HUDEP-2 (cell line): ENCODE measurements around the gene KIF3A.

Experiments
- DNase-seq, 76 experiments: peaks; one replicate each; lab custom pipeline; 2025; ENCODE audit not compliant: unreplicated experiment in 76 of 76; lab: John Stamatoyannopoulos, UW

The KIF3A gene

DNA sequence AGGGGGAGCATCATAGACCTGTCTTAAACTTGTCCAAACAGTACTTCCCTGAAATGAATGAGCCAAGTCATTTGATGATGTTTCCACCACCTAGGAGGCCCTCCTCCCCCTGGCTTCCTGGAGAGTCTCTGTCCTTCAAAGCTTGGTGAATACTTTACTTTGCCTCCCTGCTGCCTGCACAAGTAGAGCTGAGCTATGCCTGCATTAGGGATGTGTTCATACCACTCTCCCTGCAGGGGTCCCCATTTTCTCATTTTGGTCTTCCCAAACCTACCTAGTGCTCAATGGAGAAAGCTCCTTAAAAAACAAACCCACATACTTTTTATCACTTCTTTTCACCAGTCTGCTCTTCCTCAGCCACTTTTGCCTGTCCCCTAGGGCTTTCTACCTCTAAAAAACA, 17.6 kb upstream of the KIF3A start:
- DNase-seq: peak in 13 of 76 experiments; percentile 5 to 30 (median 11)

DNA sequence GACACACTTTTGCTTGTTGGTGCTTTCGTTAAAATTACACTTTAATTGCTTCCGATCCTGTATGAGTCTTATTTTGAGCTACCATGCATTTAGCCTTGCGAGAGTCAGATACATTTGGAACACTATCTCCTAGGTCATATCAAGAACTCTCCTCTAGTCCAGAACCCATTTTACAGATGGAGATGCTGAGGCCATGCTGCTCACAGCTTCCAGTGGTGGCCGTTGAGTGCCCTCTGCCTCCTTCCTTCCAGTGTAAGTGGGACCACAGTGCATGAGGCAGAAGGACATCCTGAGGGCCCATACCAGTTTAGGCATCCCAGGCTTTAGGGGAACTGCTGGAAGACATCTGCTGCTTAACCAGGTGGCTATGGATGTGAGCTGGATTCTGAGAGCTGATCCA, 16.8 kb upstream of the KIF3A start:
- DNase-seq: no peak

DNA sequence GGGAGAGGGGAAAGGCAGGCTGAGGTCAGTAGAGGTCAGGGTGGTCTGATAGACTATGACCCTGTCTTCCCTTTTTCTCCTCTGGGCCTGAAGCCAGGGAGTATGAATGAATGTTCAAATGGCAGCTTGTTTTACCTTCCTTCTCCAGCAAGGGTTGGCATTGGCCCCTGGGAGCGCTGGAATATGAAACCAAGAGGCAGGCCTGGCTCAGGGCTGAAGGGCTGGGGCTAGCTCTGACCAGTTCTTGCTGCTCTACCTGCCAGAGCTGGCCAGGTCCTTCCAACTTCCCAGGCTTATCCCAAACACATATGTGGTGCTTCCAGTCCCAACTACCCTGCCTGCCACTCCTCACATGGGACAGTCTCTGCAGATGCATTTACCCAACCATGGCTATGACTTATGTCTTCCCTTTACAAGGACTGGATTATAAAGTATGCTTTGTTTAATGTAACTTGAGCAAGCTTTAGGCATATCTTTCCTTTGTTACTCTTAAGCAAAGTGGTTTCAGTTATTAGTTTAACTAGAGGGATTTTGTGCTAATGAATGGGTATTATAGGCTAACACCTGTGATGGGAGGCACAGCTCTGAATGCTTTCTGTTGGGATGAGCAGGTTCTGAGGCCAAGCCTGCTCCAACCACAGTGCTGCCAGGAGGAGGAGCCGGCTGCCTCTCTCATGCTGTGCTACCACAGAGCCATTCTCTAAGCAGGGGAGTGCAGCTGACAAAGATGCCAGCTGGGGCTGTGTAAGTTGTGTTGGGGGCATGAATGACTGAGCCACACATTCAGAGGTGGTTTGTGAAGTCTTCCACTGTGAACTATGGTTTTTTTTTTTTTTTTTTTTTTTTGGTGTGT, 16.0 kb upstream of the KIF3A start:
- peak in 27 of 76 experiments; percentile 3 to 44 (median 23) for DNase-seq

DNA sequence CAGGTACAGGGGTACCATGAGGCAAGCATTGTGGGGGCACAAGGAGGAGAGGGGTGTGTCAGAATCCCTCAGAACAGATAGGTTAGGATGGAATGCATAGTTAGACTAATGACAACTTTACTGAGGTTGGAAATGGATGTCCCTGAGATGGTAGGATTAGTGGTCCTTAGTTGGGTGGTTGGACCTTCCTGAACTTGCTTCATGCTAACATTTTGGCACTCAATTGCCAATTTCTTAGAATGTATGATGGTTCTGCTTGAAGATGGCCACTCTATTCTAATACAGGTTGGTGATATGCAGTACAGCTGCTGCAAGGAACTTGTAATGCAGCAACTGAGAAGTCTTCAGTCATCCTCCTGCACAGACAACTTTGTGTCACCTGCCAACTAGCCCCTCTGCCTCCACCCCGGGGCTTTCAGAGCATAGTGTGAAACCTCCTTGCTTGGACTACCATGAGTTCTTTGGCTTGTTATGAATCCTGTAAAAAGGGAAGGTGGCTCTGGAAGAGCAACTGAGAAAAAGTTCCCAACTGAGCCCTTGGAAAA, 15.3 kb upstream of the KIF3A start:
- DNase-seq: no peak

DNA sequence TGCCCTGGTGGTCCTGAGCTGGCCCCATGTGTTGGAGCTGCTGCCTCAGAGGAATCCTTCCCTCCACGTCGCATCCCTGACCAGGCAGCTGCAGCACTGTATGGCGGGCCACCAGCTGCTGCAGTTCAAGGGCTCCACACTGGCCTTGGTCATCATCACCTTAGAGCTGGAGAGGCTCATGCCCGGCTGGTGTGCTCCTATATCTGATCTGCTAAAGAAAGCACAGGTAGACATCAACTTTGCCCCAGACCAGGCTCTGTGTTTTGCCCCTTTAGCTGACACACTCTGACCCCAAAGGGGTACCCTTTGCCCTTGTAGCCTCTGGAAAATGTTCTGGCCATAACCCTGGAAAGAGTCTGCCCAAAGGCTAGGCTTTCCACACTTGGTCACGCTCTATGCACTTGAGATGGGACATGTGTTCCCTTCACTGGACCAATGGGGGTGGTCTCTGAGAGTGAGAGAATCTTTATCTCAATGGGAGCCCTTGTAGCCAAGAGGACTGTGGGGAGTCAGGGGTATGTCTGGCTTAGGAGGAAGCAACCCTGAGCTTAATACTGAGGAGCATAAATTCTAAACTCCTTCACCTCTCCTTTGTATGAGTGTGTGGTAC, 14.7 kb upstream of the KIF3A start:
- no peak for DNase-seq

DNA sequence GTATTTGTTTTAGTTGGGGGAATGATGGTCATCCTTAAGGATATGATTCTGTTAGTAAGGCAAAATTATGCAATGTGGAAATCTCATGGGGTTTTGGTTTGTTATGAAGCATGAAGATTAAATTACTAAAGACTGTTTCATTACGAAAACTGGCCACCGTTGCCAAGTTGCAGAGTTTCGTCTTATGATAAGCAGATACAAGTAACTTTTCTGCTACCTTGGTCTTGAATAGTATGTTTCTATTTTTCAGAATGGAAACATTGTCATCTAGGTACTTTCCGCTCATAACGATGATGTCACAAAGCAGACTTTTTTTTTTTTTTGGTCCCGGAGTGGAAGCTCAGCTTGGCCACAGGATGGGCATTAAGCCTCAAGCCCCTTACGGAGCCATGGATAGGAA, 14.1 kb upstream of the KIF3A start:
- DNase-seq: no peak

DNA sequence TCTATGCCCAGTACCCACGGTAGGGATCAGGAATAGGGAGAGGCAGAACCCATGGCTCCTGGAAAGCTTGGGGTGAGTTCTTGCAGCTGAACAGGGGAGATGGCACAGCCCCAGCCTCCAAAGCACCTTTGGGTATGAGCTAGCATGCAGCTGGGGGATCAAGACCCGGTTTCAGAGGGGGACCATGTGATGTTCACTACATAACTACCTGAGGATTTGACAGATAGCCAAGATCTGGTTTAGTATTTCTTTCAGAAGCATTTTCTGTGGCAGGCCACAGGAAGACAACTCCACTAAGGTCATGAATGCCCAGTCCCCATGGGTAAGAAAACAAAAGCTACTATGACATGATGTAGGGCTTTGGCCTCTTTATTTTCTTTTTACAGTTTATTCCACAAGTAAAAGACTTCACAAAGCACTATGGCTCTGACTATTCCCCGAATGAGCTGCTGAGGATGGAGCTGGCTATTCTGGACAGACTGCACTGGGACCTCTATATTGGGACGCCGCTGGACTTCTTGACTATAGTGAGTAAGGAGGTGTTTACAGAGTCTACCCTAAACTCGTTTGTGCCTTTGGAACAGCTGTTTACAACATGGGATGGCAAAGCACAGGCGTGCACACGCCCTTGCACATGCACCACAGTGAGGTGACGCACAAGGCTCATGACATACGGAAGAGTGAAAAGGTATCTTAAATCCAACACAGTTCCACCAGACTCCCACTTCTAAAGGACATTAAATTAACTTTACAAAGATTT, 13.3 kb upstream of the KIF3A start:
- no peak for DNase-seq

DNA sequence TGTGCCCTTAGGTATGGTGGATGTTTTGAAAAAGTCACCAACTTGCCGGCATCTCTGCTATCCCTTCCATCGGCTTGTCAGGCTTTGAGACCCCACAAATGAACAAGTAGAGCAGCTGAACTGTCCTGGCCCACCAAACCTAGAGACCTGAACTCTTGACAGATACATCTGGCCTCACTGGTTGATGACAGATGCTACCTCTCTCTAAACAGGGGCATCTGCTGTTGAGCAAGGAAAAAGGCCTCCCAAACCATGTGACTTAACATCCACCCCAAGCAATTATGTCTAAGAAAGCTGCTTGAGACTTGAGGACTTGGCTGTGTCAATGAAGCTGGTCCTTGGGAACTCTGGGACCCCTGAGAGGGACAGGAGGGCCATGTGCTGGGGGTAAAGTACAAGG, 12.2 kb upstream of the KIF3A start:
- DNase-seq: no peak

DNA sequence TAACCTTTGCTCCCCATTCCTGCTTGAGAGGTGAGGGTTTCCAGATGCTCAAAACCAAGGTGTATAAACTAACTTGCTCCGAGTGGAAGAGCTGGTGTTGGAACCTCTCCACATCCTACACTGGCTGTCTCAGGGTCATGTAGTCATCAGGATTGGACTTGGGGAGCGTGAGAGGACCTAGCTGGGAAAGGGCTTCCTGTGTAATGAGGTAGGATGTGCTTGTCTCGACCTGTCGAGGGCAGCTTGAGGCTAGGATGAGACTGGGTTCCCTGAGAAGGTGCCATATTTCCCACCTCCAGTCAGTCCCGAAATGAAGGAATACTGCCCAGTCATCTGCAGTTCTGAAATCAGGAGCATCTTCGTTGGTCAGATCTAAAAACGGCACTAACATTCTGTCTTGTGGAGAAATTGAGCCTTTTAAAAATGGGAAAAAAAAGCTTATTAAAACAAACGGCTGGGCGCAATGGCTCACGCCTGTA, 11.2 kb upstream of the KIF3A start:
- no peak for DNase-seq

DNA sequence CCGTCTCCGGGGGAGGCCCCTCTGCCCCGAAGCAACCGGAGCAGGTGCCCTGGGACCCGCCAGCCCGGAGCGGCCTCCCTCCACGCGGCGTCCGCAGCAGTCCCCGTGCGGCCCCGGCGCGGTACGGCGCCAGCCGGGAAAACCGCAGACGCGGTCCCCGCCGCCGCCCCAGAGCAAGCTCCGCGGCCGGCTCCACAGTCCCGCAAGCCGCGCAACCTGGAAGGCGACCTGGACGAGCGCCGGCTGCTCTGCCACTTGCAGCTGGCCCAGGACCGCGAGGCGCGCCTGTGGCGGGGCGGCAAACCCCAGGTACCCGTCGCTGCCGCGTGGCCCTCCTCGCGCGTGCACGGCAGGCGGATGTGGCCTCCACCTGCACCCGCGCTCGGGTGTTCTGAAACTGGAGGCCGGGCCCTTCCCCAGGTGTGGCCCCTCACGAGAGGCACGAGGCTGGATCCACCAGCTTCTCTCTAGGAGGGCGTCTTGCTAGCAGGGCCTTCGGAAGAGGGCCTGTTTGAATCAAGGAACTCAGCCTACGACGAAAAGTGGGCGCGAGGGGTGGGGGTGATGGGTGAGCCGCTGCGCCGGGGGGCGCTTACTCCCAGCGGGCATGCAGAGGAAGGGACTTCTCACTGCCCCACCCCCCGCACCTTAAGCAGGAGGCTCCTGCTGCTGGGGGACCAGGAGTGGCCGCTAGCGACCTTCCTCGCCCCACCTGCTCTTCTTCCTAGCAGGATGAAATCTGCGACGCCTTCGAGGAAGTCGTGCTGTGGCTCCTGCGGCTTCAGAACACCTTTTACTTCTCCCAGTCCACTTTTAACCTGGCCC, 10.5 kb upstream of the KIF3A start:
- DNase-seq: no peak

DNA sequence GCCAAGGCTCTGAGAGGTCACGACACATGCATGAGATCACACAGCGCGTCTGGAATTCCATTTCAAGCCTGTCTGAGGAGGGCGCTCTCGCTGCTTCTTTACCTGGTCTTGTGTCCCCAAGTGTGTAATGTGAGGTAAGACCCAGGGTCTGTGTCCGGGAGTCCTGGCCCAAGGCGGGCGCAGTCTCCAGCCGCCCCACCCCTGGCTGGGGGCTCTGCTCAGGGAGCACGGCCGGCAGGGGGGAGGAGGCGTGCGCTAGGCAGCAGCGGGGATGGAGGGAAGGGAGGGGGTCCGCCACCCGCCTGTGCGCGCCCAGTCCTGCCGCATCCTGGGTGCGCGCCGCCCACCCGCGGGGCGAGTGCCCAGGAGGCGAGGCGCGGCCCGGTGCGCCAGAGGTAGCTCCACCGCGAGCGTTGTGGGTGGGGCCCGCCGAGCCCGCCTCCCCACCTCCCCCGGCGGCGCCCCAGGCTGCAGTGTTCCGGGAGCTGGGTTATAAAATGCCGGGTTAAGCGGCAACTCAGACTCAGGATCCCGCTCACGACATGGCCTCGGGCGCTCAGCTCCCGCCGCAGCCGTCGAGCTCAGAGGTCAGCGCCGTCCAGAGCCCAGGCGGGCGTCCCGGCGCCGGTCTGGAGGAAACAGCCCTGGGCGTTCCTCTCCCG, 9.7 kb upstream of the KIF3A start, which contains the start of gene CCNI2:
Gene CCNI2, plus strand, starts transcription at position 473 of the 662 bp plus-strand sequence. Its CDS starts 70 bp downstream, at position 543.
- DNase-seq: peak in 34 of 76 experiments; percentile 3 to 37 (median 22)

DNA sequence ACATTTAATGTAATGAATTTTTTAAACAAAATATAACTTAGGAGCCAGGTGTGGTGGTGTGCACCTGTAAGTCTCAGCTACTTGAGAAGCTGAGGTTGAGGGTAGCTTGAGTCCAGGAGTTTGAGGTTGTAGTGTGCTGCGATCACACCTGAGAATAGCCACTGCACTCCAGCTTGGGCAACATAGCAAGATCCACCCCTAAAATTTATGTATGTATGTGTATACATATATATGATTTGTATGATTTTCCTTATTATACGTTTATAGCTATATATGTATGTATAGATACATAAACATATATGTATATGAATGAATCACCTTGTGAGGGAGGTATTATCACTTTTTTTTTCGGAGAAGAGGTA, 9.2 kb upstream of the KIF3A start:
- DNase-seq: no peak

DNA sequence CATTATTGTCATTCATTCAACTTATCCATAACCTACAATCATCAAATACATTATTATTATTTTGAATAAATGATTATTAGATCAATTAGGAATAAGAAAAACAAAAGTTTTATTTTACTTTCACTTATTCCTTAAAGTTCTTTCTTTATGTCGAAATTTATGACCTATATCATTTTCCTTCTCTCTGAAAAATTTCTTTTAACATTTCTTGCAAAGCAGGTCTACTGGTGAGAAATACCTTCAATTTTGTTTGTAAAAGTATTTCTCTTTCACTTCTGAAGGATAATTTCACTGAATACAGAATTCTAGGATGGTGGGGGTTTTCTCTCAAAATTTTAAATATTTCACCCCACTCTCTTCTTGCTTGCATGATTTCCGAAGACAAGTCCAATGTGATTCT, 7.3 kb upstream of the KIF3A start:
- no peak for DNase-seq

DNA sequence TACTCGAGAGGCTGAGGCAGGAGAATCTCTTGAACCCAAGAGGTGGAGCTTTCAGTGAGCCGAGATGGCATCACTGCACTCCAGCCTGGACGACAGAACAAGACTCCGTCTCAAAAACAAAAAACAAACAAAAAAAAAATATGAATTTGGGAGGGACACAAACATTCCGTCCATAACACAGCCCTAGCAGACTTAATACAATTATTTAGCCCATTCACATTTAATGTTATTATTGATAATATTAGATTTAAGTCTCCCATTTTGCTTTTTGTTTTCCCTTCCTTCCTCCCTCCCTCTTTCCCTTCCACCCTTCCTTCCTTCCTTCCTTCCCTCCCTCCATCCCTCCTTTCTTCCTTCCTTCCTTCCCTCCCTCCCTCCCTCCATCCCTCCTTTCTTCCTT, 5.3 kb upstream of the KIF3A start:
- no peak for DNase-seq

DNA sequence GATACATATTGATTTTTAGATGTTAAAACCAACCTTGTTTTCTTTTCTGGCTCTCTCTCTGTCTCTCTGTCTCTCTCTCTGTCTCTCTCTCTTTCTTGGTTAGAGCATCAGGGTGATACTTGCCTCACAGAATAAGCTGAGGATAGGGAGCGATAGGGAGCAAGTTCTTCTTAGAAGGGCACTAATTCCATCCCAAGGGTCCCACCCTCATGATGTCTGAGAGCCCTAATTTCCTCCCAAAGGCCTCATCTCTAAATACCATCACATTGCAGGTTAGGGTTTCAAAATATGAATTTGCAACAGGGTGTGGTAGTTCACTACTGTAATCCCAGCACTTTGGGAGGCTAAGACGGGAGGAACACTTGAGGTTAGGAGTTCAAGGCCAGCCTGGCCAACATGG, 4.8 kb upstream of the KIF3A start:
- DNase-seq: no peak

DNA sequence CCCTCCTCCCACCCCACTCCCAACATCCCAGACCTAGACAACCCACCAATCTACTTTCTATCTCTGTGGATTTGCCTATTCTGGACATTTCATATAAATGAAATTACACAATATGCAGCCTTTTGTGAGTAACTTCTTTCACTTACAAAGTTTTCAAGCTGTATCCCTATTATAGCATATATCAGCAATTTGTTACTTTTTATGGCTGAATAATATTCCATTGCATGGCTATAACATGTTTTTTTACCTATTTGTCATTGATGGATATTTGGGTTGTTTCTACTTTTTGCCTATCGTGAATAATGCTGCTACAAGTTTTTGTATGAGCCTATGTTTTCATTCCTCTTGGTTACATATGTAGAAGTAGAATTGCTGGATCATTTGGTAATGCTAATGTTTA, 1.9 kb upstream of the KIF3A start:
- no peak for DNase-seq

DNA sequence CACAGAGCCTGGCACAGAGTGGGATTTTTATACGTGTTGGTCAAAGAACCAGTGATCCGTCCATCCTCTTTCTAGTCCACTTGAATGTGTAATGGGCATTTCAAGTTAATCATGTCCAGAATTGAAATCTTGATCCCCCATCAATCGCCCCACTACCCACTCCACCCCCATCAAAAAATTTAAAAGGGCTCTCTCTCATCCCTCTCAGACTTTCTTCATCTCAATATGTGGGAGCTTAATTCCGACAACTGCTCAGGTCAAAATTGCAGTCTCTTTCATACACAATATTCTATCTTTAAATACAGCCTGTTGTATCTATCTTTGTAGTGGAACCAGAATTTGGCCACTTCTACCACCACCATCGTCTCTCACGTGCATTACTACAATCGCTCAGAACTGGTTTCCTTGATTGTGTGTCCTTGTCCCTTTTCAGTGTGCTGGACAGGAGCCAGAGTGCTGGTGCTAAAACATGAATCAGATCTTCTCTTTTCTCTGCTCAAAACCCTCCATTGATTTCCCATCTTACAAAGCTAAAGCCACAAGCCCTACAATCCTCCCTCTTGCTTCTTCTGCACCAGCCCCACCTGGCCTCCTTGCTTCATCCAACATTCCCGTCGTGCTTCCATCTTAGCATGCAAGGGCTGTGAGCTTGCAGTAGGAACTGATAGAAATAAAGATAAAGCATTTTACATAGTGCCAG, 786 bp upstream of the KIF3A start:
- DNase-seq: no peak

DNA sequence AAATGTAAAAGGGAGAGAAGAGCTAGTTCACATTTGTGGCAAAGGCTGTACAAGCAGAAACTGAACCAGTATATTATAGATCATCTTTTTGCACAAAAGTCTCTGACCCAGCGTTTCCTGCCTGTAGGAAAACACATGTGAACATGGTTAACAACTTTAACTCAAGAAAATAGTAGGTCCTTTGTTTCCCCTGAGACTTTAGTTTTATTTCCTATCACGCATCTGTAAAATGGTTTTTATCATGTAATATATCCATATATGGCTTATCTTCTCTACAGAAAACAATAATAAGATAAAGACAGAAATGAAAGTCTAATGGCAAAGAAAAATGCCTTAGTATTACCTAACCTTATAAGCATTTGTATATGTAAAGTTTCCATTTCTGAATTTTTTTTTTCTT, 2.7 kb downstream of the KIF3A start:
- DNase-seq: no peak

DNA sequence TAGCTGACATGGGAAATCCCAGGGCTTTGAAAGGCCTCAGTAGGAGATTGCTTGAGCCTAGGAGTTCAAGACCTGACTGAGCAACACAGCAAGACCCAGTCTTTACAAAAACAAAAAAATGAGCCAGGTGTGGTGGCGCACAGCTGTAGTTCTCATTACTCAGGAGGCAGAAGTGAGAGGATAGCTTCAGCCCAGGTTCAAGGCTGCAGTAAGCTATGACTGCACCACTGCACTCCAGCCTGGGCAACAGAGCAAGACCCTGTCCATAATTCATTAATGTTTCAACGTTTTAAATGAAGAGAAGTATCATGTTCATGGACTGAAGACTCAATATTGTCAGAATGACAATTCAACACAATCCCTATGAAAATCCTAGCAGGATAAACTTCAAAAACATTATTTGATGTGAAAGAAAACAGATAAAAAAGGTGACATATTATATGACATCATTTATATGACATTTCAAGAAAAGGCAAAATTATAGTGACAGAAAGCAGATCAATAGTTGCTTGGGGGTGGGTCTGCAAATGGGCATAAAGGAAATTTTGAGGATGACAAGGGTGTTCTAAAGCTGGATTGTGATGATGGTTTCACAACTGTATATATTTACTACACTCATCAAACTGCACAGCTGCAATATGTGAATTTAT, 3.7 kb downstream of the KIF3A start:
- no peak for DNase-seq
